KOPT-K1 (cell line): ENCODE data around the gene BMP6.
"Not testable (repeated sequence)": the region's sequence is repeated elsewhere in the genome, so short reads cannot be mapped to it uniquely, and the experiment has no call there.

Experiments
- H3K27ac ChIP-seq: fragments of 200-600 bp; sonication (generic); 2 replicates; pipeline ENCODE4 v1.5.1; 2016; ENCODE audit warnings: antibody characterized with exemption, mild to moderate bottlenecking, low read depth, low read length; ENCODE audit not compliant: poor library complexity, severe bottlenecking
- H3K36me3 ChIP-seq: fragments of 200-600 bp; sonication (generic); 2 replicates; pipeline ENCODE4 v1.5.1; 2017; ENCODE audit warnings: antibody characterized with exemption, mild to moderate bottlenecking, low read length, moderate library complexity; ENCODE audit not compliant: insufficient read depth
- H3K9me3 ChIP-seq: fragments of 200-600 bp; sonication (generic); 2 replicates; pipeline ENCODE4 v1.5.1; 2017; ENCODE audit warnings: antibody characterized with exemption, low read length, mild to moderate bottlenecking; ENCODE audit not compliant: insufficient read depth, poor library complexity, severe bottlenecking

BMP6 gene

GRCh38 chr6:7898193-7898586, 172.3 kb downstream of the BMP6 start:
- not testable (repeated sequence) for H3K9me3 ChIP-seq, H3K27ac ChIP-seq
- H3K36me3 ChIP-seq = peaks cover 100% of the 10 kb centered on the region

GRCh38 chr6:7899101-7899888, 173.4 kb downstream of the BMP6 start:
- H3K9me3 ChIP-seq = no peaks in the 10 kb centered on the region
- no peak overlapping the region for H3K27ac ChIP-seq
- peaks cover 100% of the 10 kb centered on the region for H3K36me3 ChIP-seq

- Histone ChIP-seq H3K9me3 (no peaks in the 10 kb centered on the region), H3K27ac (no peak overlapping the region), H3K36me3 (peaks cover 100% of the 10 kb centered on the region)
These were observed 174.0 kb downstream of the BMP6 start for GRCh38 chr6:7899889-7900213.

- peaks cover 96% of the 10 kb centered on the region for H3K36me3 ChIP-seq
- no peaks in the 10 kb centered on the region for H3K9me3 ChIP-seq
- H3K27ac ChIP-seq = no peak overlapping the region
These were observed 174.7 kb downstream of the BMP6 start for GRCh38 chr6:7900621-7901020.

GRCh38 chr6:7901056-7901455, 175.2 kb downstream of the BMP6 start:
- no peak overlapping the region for H3K27ac ChIP-seq
- peaks cover 92% of the 10 kb centered on the region for H3K36me3 ChIP-seq
- no peaks in the 10 kb centered on the region for H3K9me3 ChIP-seq

GRCh38 chr6:7901780-7902179, 175.9 kb downstream of the BMP6 start:
- no peaks in the 10 kb centered on the region for H3K9me3 ChIP-seq
- peaks cover 85% of the 10 kb centered on the region for H3K36me3 ChIP-seq
- H3K27ac ChIP-seq = no peak overlapping the region

GRCh38 chr6:7902221-7902620, 176.3 kb downstream of the BMP6 start:
- Histone ChIP-seq H3K27ac (no peak overlapping the region), H3K9me3 (no peaks in the 10 kb centered on the region), H3K36me3 (peaks cover 80% of the 10 kb centered on the region)

GRCh38 chr6:7902867-7903266, 177.0 kb downstream of the BMP6 start:
- H3K27ac ChIP-seq = no peak overlapping the region
- H3K9me3 ChIP-seq = no peaks in the 10 kb centered on the region
- peaks cover 74% of the 10 kb centered on the region for H3K36me3 ChIP-seq

- H3K27ac ChIP-seq = no peak overlapping the region
- peaks cover 66% of the 10 kb centered on the region for H3K36me3 ChIP-seq
- H3K9me3 ChIP-seq = no peaks in the 10 kb centered on the region
These were observed 177.8 kb downstream of the BMP6 start for GRCh38 chr6:7903673-7904072.

- no peak overlapping the region for H3K27ac ChIP-seq
- H3K9me3 ChIP-seq = no peaks in the 10 kb centered on the region
- peaks cover 55% of the 10 kb centered on the region for H3K36me3 ChIP-seq
These were observed 178.9 kb downstream of the BMP6 start for GRCh38 chr6:7904654-7905319.

- H3K9me3 ChIP-seq = no peaks in the 10 kb centered on the region
- peaks cover 48% of the 10 kb centered on the region for H3K36me3 ChIP-seq
- no peak overlapping the region for H3K27ac ChIP-seq
These were observed 179.5 kb downstream of the BMP6 start for GRCh38 chr6:7905416-7905815.

GRCh38 chr6:7906741-7907140, 180.8 kb downstream of the BMP6 start:
- Histone ChIP-seq H3K9me3 (no peaks in the 10 kb centered on the region), H3K36me3 (peaks cover 35% of the 10 kb centered on the region), H3K27ac (no peak overlapping the region)

GRCh38 chr6:7907159-7907558, 181.3 kb downstream of the BMP6 start:
- no peak overlapping the region for H3K27ac ChIP-seq
- H3K36me3 ChIP-seq = peaks cover 31% of the 10 kb centered on the region

GRCh38 chr6:7909323-7910276, 183.7 kb downstream of the BMP6 start:
- peak overlapping the region; percentile 55 for H3K27ac ChIP-seq

More at GRCh38 chr6:7907159-7907558, 181.3 kb downstream of the BMP6 start:
- H3K9me3 ChIP-seq = no peaks in the 10 kb centered on the region

GRCh38 chr6:7910298-7910653, 184.4 kb downstream of the BMP6 start:
- peak overlapping the region; percentile 55 for H3K27ac ChIP-seq
- H3K9me3 ChIP-seq = no peaks in the 10 kb centered on the region
- no peaks in the 10 kb centered on the region for H3K36me3 ChIP-seq

More at GRCh38 chr6:7909323-7910276, 183.7 kb downstream of the BMP6 start:
- Histone ChIP-seq H3K36me3 (peaks cover 7% of the 10 kb centered on the region), H3K9me3 (no peaks in the 10 kb centered on the region)
